ENCODE measurements around the gene THAP7. TPM values are rescaled to one million over a fixed set of nuclear protein-coding genes. Genes with fewer than 3 reads are reported as not detected.
A peak's percentile ranks its signal among the peaks of the same experiment; 100 is the strongest.

THAP7 gene
- total and polyA plus RNA-seq, 2 of the 4 experiments (the other 2 are of a cell fraction), result 14.2 to 19.8 TPM

DNA sequence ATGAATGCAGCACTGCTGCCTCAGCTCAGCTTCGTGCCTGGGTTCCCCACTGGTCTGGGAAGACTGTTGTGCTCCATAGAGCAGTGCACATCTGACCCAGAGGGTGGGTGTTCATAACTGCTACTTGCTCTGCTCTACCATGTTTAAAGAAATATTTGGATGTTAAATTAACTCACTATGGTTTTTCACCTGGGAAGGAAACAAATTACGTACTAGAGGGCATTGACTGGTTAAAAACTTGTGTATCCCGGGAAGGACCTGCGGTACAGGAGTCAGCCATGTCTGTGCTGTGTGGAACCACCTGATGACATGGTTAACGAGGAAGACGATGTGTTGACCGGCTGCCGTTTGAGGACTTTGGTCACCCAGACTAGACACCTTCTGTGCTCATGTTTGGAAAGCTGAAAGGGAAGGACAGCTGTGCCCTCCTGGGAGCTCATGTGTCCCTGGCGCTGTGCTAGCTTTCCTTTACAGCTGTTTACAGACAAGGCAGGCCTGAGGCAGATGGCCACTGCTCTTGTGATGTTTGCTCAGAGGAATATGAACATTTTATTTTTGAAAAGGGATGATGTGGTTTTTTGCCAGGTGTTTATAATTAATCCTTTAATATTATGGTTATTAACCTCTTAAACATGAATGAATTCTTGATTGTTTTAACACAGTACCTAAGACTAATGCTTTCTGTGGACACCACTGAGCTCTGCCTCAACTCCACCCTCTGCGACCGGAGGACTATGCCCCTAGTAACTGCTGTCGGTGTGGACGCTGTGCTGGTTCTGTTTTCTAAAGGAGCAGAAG, 49.2 kb downstream of the THAP7 start:
- Histone ChIP-seq H3K9me3 (ENCODE audit: control insufficient read depth, insufficient read depth, low read length) (no peaks in the 10 kb centered on the region), H3K56ac (ENCODE audit: extremely low read depth, insufficient read depth, low read length) (no peak overlapping the region), H3K9me1 (ENCODE audit: insufficient read depth, low read length) (peaks cover 22% of the 10 kb centered on the region), H2BK20ac (ENCODE audit: low read depth, low read length) (no peak overlapping the region), H4K91ac (ENCODE audit: insufficient read depth, low read depth, low read length) (no peak overlapping the region), H2BK5ac (ENCODE audit: low read depth, low read length, poor library complexity, severe bottlenecking) (no peak overlapping the region), H3K36me3 (ENCODE audit: control insufficient read depth, insufficient read depth, low read length) (peaks cover 39% of the 10 kb centered on the region), H2AFZ (replicated peaks; ENCODE audit: low read length, poor library complexity) (no peak overlapping the region), H3K27me3 (ENCODE audit: control insufficient read depth, insufficient read depth, low read length) (no peaks in the 10 kb centered on the region), H3K23ac (ENCODE audit: low read depth, low read length) (no peak overlapping the region), H2AK5ac (ENCODE audit: low read depth, low read length) (0 out of 2 replicates have a peak overlapping the region, but pooled peaks have one; percentile 1), H3K4ac (ENCODE audit: low read depth, low read length) (no peak overlapping the region), H3K27ac (ENCODE audit: insufficient read depth, low read length) (no peak overlapping the region), H3K9ac (ENCODE audit: low read depth, low read length) (no peak overlapping the region), H3K4me2 (ENCODE audit: low read depth, low read length) (no peak overlapping the region), H3K4me1 (ENCODE audit: control insufficient read depth, insufficient read depth, low read length) (peaks cover 3% of the 10 kb centered on the region; the same call in 1 of the 2 replicates), H2BK15ac (ENCODE audit: low read depth, low read length) (no peak overlapping the region), H4K5ac (ENCODE audit: low read depth, low read length) (no peak overlapping the region), H2BK120ac (ENCODE audit: low read depth, low read length) (no peak overlapping the region), H4K20me1 (ENCODE audit: insufficient read depth, low read length) (peaks cover 67% of the 10 kb centered on the region), H3K14ac (replicated peaks; ENCODE audit: low read depth, low read length) (no peak overlapping the region), H3K18ac (ENCODE audit: low read depth, low read length) (no peak overlapping the region), H4K8ac (ENCODE audit: low read depth in 2 of 2, low read length in 2 of 2) (no peak overlapping the region), H3K79me1 (ENCODE audit: low read depth in 1 of 2, low read length in 2 of 2) (peaks cover 27 to 83% of the 10 kb centered on the region in 2 experiments), H2AK9ac (replicated peaks; ENCODE audit: low read depth, low read length, poor library complexity) (no peak overlapping the region), H3K4me3 (ENCODE audit: insufficient read depth, low read depth, low read length) (no peak overlapping the region)
- ChIA-PET POLR2A (ENCODE audit: unreplicated experiment) (no interaction called here), CTCF (no interaction called here)
- in situ Hi-C loops (cut with MboI; ENCODE audit: low sequenced_read_pairs), result no loop called here
- intact Hi-C loops (cut with micrococcal nuclease), result loop anchor here (10.0 kb wide), 2 partner anchors 68 to 148 kb away; no protein-coding TSS in a partner anchor
- DNase-seq, result no peak
- WGBS, 2 experiments (ENCODE audit: extremely low coverage in 2 of 2, insufficient read length in 1 of 2), result 100% methylated on average over 2 of the region's 13 CpGs; no CpG with 5 or more reads in 1 of the 2 experiments
- dilution Hi-C loops (cut with HindIII; ENCODE audit: low sequenced_read_pairs, unreplicated experiment), result no loop called here
- BruUV-seq (replicated peaks), result no TSS peak
- ATAC-seq (ENCODE audit: low read depth), result no peak
- TF ChIP-seq FOS (IDR thresholded peaks at IDR 0.05; ENCODE audit: low read depth, low read length) (no peak), CHD1 (IDR thresholded peaks at IDR 0.05; ENCODE audit: low read depth, low read length) (no peak), POLR2A (IDR thresholded peaks at IDR 0.05; ENCODE audit: low read depth, low read length) (no peak), BHLHE40 (IDR thresholded peaks at IDR 0.05; ENCODE audit: low read depth, low read length) (no peak), NFE2L2 (IDR thresholded peaks at IDR 0.05; ENCODE audit: low read depth, low read length) (no peak), RAD21 (IDR thresholded peaks at IDR 0.05; ENCODE audit: low read length) (no peak), MAZ (IDR thresholded peaks at IDR 0.05; ENCODE audit: borderline replicate concordance, low read depth, low read length) (no peak), MXI1 (IDR thresholded peaks at IDR 0.05; ENCODE audit: borderline replicate concordance, low read depth, low read length) (no peak), MAFK (IDR thresholded peaks at IDR 0.05; ENCODE audit: low read depth, low read length) (no peak), CEBPB (IDR thresholded peaks at IDR 0.05; ENCODE audit: low read depth, low read length) (no peak), SMC3 (IDR thresholded peaks at IDR 0.05; ENCODE audit: low read depth, low read length) (no peak), RFX5 (IDR thresholded peaks at IDR 0.05; ENCODE audit: low read depth, low read length) (no peak)
- TF ChIP-seq, protein P1, sequence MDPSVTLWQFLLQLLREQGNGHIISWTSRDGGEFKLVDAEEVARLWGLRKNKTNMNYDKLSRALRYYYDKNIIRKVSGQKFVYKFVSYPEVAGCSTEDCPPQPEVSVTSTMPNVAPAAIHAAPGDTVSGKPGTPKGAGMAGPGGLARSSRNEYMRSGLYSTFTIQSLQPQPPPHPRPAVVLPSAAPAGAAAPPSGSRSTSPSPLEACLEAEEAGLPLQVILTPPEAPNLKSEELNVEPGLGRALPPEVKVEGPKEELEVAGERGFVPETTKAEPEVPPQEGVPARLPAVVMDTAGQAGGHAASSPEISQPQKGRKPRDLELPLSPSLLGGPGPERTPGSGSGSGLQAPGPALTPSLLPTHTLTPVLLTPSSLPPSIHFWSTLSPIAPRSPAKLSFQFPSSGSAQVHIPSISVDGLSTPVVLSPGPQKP (IDR thresholded peaks at IDR 0.05; ENCODE audit: borderline replicate concordance, low read depth, low read length), result no peak
- TF ChIP-seq, protein P2, sequence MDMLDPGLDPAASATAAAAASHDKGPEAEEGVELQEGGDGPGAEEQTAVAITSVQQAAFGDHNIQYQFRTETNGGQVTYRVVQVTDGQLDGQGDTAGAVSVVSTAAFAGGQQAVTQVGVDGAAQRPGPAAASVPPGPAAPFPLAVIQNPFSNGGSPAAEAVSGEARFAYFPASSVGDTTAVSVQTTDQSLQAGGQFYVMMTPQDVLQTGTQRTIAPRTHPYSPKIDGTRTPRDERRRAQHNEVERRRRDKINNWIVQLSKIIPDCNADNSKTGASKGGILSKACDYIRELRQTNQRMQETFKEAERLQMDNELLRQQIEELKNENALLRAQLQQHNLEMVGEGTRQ (IDR thresholded peaks at IDR 0.05; ENCODE audit: low read depth, low read length), result no peak
- TF ChIP-seq, protein P3, sequence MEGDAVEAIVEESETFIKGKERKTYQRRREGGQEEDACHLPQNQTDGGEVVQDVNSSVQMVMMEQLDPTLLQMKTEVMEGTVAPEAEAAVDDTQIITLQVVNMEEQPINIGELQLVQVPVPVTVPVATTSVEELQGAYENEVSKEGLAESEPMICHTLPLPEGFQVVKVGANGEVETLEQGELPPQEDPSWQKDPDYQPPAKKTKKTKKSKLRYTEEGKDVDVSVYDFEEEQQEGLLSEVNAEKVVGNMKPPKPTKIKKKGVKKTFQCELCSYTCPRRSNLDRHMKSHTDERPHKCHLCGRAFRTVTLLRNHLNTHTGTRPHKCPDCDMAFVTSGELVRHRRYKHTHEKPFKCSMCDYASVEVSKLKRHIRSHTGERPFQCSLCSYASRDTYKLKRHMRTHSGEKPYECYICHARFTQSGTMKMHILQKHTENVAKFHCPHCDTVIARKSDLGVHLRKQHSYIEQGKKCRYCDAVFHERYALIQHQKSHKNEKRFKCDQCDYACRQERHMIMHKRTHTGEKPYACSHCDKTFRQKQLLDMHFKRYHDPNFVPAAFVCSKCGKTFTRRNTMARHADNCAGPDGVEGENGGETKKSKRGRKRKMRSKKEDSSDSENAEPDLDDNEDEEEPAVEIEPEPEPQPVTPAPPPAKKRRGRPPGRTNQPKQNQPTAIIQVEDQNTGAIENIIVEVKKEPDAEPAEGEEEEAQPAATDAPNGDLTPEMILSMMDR (conservative IDR thresholded peaks at IDR 0.05; ENCODE audit: low read depth, low read length), result no peak
